Large intestine (tissue), 12 donors: Measurements from ENCODE around the gene CHRDL2. TPM values are rescaled to one million over a fixed set of nuclear protein-coding genes. Genes with fewer than 3 reads are reported as not detected.

Source experiments
- DNase-seq, 2 donors: peaks; one replicate each; pipeline versions ENCODE4 v3.0.0 to v3.0.0-alpha.2; 2013
- H3K27ac ChIP-seq: one replicate; pipeline ENCODE4 v1.5.1; 2013; ENCODE audit warnings: low read length
- H3K27me3 ChIP-seq: 2 replicates; pipeline ENCODE4 v1.6.1; 2013; ENCODE audit warnings: low read length; ENCODE audit not compliant: control insufficient read depth, insufficient read depth
- H3K36me3 ChIP-seq: 2 replicates; pipeline ENCODE4 v1.6.1; 2013; ENCODE audit warnings: low read length; ENCODE audit not compliant: control insufficient read depth, insufficient read depth
- H3K4me1 ChIP-seq: one replicate; pipeline ENCODE4 v1.6.1; 2013; ENCODE audit warnings: low read length; ENCODE audit not compliant: control insufficient read depth, insufficient read depth
- H3K4me3 ChIP-seq: one replicate; pipeline ENCODE4 v1.5.1; 2013; ENCODE audit warnings: low read length
- H3K9me3 ChIP-seq: one replicate; pipeline ENCODE4 v1.6.1; 2013; ENCODE audit warnings: mild to moderate bottlenecking, low read depth, low read length, moderate library complexity; ENCODE audit not compliant: control insufficient read depth
- WGBS: methylation state at CpG from one replicate; pipeline ENCODE4 v1.1.5; 2013; ENCODE audit warnings: low lambda C conversion rate; ENCODE audit not compliant: insufficient coverage; 5-methylcytosine and 5-hydroxymethylcytosine counted together
- long read RNA-seq, 11 donors: transcript quantifications; one replicate each; lab custom pipeline, GENCODE V29; 2026
- polyA plus RNA-seq: library from polyadenylated mRNA; unstranded; fragments of 120-200 nt; gene quantifications from one replicate; pipeline ENCODE4 v1.2.1, GENCODE V29; 2013

Gene CHRDL2
- polyA plus RNA-seq, result 2.4 TPM
- long read RNA-seq, donor 1, partial matches to known transcripts, result 0 of 1 reads
- long read RNA-seq, donor 1, other reads (novel, unspliced or antisense), result 0 of 1 reads
- long read RNA-seq, donor 2, result 0 reads
- long read RNA-seq, donor 3, result 0 reads
- long read RNA-seq, donor 4, result 0 reads
- long read RNA-seq, donor 5, partial matches to known transcripts, result 0 of 1 reads
- long read RNA-seq, donor 5, other reads (novel, unspliced or antisense), result 0 of 1 reads
- long read RNA-seq, donor 6, partial matches to known transcripts, result 0 of 5 reads
- long read RNA-seq, donor 6, other reads (novel, unspliced or antisense), result 0 of 5 reads
- long read RNA-seq, donor 7, partial matches to known transcripts, result 0 of 1 reads
- long read RNA-seq, donor 7, other reads (novel, unspliced or antisense), result 0 of 1 reads
- long read RNA-seq, donor 8, result 0 reads
- long read RNA-seq, donor 9, result 0 reads
- long read RNA-seq, donor 10, partial matches to known transcripts, result 0 of 1 reads
- long read RNA-seq, donor 10, other reads (novel, unspliced or antisense), result 0 of 1 reads
- long read RNA-seq, donor 11, partial matches to known transcripts, result 0 of 1 reads
- long read RNA-seq, donor 11, other reads (novel, unspliced or antisense), result 0 of 1 reads

GRCh38 chr11:74731301-74732094 is at the start of gene CHRDL2:
Gene CHRDL2, minus strand, starts transcription at chr11:74731426. Its CDS starts 538 bp downstream, at chr11:74730888.
- no peaks in the 10 kb centered on the region for H3K36me3 ChIP-seq
- no peaks in the 10 kb centered on the region for H3K4me1 ChIP-seq
- H3K9me3 ChIP-seq, result peaks cover 4% of the 10 kb centered on the region
- H3K4me3 ChIP-seq, result peak within 1 kb of the TSS; percentile 5
- DNase-seq, result no peak
- WGBS, result no CpG with 5 or more reads among the region's 69 CpGs
- peaks cover 35% of the 10 kb centered on the region for H3K27me3 ChIP-seq
- H3K27ac ChIP-seq, result no peak within 1 kb of the TSS

GRCh38 chr11:74780248-74781005 is 49.2 kb upstream of the CHRDL2 start:
- H3K4me1 ChIP-seq, result no peaks in the 10 kb centered on the region
- H3K9me3 ChIP-seq, result no peaks in the 10 kb centered on the region
- 100% methylated on average over 2 of the region's 4 CpGs for WGBS
- no peak overlapping the region for H3K4me3 ChIP-seq
- H3K27me3 ChIP-seq, result no peaks in the 10 kb centered on the region
- DNase-seq, result no peak
- no peaks in the 10 kb centered on the region for H3K36me3 ChIP-seq
- H3K27ac ChIP-seq, result no peak overlapping the region

GRCh38 chr11:74778581-74778980 is 47.4 kb upstream of the CHRDL2 start:
- Histone ChIP-seq H3K36me3 (no peaks in the 10 kb centered on the region), H3K4me1 (no peaks in the 10 kb centered on the region), H3K27me3 (no peaks in the 10 kb centered on the region), H3K27ac (no peak overlapping the region), H3K9me3 (no peaks in the 10 kb centered on the region), H3K4me3 (no peak overlapping the region)
- no peak for DNase-seq
- no CpG with 5 or more reads among the region's 6 CpGs for WGBS

- H3K36me3 ChIP-seq, result no peaks in the 10 kb centered on the region
- H3K9me3 ChIP-seq, result no peaks in the 10 kb centered on the region
- no peak overlapping the region for H3K27ac ChIP-seq
- no peak overlapping the region for H3K4me3 ChIP-seq
- no peak for DNase-seq
- no peaks in the 10 kb centered on the region for H3K4me1 ChIP-seq
- no peaks in the 10 kb centered on the region for H3K27me3 ChIP-seq
- 92% methylated on average over 2 of the region's 4 CpGs for WGBS
Measured at GRCh38 chr11:74777877-74778276, 46.7 kb upstream of the CHRDL2 start.

- DNase-seq, result no peak
- H3K27ac ChIP-seq, result no peak overlapping the region
- no peaks in the 10 kb centered on the region for H3K9me3 ChIP-seq
- no peaks in the 10 kb centered on the region for H3K27me3 ChIP-seq
- no peaks in the 10 kb centered on the region for H3K36me3 ChIP-seq
- H3K4me1 ChIP-seq, result no peaks in the 10 kb centered on the region
- H3K4me3 ChIP-seq, result no peak overlapping the region
Measured at GRCh38 chr11:74777038-74777437, 45.8 kb upstream of the CHRDL2 start.

GRCh38 chr11:74776546-74776945 is 45.3 kb upstream of the CHRDL2 start:
- DNase-seq, result peak in 1 of 2 donors; percentile 17
- Histone ChIP-seq H3K4me3 (no peak overlapping the region), H3K27ac (no peak overlapping the region), H3K36me3 (no peaks in the 10 kb centered on the region), H3K27me3 (no peaks in the 10 kb centered on the region), H3K4me1 (no peaks in the 10 kb centered on the region), H3K9me3 (no peaks in the 10 kb centered on the region)

- no peak for DNase-seq
Measured at GRCh38 chr11:74775762-74776161, 44.5 kb upstream of the CHRDL2 start.

GRCh38 chr11:74773476-74773875 is 42.2 kb upstream of the CHRDL2 start:
- H3K4me1 ChIP-seq, result peaks cover 4% of the 10 kb centered on the region
- no peaks in the 10 kb centered on the region for H3K9me3 ChIP-seq
- no peak overlapping the region for H3K27ac ChIP-seq
- no peaks in the 10 kb centered on the region for H3K36me3 ChIP-seq
- no peaks in the 10 kb centered on the region for H3K27me3 ChIP-seq
- no peak overlapping the region for H3K4me3 ChIP-seq
- DNase-seq, result no peak

More at GRCh38 chr11:74775762-74776161, 44.5 kb upstream of the CHRDL2 start:
- Histone ChIP-seq H3K4me3 (no peak overlapping the region), H3K9me3 (no peaks in the 10 kb centered on the region), H3K36me3 (no peaks in the 10 kb centered on the region), H3K27me3 (no peaks in the 10 kb centered on the region), H3K4me1 (no peaks in the 10 kb centered on the region), H3K27ac (no peak overlapping the region)
- no CpG with 5 or more reads among the region's 1 CpG for WGBS

- Histone ChIP-seq H3K27me3 (no peaks in the 10 kb centered on the region), H3K4me1 (peaks cover 4% of the 10 kb centered on the region), H3K4me3 (no peak overlapping the region), H3K9me3 (no peaks in the 10 kb centered on the region), H3K27ac (no peak overlapping the region), H3K36me3 (no peaks in the 10 kb centered on the region)
- WGBS, result 100% methylated on average over 2 of the region's 3 CpGs
- DNase-seq, result no peak
Measured at GRCh38 chr11:74771139-74771538, 39.9 kb upstream of the CHRDL2 start.

- Histone ChIP-seq H3K27me3 (no peaks in the 10 kb centered on the region), H3K36me3 (no peaks in the 10 kb centered on the region)
Measured at GRCh38 chr11:74770456-74770855, 39.2 kb upstream of the CHRDL2 start.

More at GRCh38 chr11:74770456-74770855, 39.2 kb upstream of the CHRDL2 start:
- Histone ChIP-seq H3K27ac (no peak overlapping the region), H3K4me3 (no peak overlapping the region), H3K4me1 (peaks cover 4% of the 10 kb centered on the region), H3K9me3 (no peaks in the 10 kb centered on the region)
- 85% methylated on average over 4 of the region's 5 CpGs for WGBS
- DNase-seq, result no peak
